T-helper 2 cell treated with Interferon-gamma antibody and Interleukin-4, amounts not matched to agents 100 ng/mL and 5 ng/mL, for 36 hours (primary cell): ENCODE measurements around the gene STK25. TPM values are rescaled to one million over a fixed set of nuclear protein-coding genes. Genes with fewer than 3 reads are reported as not detected.

ENCODE experiments used
- intact Hi-C: fragments of 100-400 bp; cut with micrococcal nuclease; formaldehyde crosslinking; loops from one replicate; pipeline ENCODE4 v1.15.1; 2023
- total RNA-seq: library from RNA; stranded (reverse); gene quantifications from 2 replicates; pipeline ENCODE4 v1.2.3, GENCODE V29; 2022

The STK25 gene
- total RNA-seq, 1 donor from 2014 or later, result 110 TPM

DNA sequence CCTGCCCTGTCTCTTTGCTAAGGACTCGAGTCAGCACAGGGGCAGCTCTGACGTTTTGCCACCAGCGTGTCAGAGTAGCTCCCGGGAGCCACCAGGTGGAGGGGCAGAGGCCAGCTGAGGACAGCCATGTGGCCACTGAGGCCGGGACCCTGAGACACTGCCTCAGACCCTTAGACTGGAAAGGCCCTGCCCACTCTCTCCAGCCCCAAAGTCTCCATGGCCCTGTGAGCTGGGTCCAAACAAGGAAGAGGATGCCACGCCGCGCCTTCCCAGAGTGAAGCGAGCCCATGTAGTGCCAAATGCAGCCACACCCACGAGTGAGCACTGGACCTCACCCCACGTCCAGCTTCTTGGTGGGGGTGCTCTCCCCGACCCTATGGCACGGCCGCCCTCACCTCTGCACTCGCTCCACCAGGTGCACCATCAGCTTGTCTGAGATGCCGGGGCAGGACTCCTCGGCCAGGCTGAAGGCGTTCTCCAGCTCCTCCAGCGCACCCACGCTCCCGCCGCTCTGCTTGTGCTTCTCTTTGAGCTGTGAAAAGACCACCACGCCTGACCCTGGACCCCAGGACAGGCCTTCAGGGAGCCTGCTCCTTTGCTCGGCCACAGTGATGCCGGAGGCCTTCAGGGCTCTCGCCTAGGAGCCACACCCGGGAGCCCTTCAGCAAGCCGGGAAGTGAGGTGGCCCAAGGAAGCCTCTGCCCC, 12.2 kb downstream of the STK25 start:
- intact Hi-C loops, result no loop called here

DNA sequence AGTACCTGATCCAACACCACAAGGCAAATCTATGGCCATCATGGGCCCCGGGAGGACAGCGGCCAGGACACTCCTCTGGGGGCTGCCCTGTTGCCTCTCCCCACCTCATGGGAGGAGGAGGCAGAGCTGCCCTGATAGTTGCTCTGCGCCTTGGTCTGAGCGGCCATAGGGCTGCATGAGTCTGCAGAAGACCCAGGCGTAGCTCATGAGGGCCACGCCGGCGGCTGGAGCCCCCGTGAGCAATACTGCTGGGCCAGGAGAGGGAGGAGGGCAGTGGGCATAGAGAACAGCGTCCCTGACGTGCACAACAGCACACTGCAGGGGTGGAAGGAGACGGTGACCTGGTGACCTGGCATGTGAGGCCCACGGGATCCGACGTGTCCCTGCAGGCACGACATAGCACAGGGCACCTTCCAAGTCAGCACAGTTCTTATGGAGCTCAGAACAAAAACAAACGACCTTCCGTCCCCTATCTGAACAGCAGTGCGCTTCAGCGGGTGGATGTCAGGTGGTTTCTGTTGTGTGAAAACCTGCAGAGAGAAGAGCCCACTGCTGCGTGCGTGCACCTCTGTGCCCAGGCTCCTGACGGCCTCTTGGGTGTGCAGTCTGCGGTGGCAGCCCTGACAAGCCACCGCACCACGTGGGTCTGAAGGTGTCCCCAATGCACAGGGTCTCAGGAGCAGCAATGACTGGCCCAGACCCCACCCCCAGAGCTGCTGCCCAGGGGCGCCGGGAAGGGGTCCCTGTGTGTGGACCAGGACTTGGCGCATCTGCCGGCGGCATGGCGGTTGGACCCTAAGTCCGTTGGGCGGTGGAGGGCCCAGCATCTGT, 13.0 kb downstream of the STK25 start:
- intact Hi-C loops, result no loop called here

DNA sequence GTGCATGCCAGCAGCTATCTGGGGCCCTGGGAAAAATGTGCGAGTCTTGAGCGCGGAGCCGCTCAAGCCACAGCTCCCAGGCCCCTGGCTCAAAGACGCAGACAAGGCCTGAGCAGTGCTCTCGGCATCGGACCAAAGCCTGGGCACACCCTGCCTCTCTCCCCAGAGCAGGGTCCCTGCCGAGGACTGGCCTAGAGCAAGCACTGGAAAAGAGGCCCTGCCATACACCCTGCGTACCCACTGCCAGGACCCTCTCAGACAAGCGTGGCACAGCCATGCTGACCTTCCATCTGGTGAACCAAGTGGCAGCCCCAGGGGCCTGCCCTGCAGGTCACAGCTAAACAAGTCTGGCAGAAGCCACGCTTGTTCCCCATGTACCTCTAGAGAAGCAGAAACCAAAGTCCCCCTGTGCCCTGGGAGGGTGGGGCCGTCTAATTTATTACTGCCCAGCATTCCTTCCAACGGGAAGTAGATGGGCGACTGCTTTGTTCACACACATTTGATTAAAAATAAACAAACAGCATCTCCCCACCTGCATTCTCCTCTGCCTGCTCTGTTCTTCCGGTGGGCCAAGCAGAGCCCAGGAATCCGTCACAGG, 14.0 kb downstream of the STK25 start:
- intact Hi-C loops, result no loop called here

DNA sequence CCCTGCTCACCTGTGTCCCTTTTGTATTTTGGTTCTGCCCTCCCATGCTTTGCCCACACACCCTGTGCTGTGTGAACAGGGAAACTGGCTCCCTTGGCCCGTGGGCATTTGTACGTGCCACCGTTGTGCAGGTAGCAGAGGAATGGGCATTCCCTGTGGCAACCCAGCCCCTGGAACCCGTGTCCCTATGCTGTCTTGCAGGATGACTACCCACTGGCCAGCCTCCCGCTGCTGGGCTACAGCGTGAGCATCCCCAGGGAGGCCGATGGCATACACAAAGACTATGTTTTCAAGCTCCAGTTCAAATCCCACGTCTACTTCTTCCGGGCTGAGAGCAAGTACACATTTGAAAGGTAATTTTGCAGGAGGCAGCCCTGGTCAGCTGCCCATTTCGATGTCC, 15.3 kb downstream of the STK25 start:
- intact Hi-C loops, result no loop called here

DNA sequence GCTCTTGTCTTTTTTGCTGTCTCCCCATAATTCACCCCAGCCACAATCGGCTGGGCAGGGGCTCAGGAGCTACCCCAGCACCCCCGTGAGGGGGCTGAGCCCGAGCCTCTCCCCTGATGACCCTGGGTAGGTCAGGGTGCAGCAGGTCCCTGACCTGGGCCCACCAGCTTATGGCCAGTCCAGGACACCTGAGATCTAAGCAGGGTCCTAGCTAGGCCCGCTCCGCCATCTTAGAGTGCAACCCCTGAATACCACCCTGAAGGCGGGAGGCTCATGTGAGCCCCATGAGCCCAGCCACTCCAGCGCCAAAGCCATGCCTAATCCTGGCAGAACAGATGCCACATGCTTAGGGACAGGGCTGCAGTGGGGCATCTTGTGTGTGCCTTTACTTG, 16.2 kb downstream of the STK25 start:
- intact Hi-C loops, result no loop called here

DNA sequence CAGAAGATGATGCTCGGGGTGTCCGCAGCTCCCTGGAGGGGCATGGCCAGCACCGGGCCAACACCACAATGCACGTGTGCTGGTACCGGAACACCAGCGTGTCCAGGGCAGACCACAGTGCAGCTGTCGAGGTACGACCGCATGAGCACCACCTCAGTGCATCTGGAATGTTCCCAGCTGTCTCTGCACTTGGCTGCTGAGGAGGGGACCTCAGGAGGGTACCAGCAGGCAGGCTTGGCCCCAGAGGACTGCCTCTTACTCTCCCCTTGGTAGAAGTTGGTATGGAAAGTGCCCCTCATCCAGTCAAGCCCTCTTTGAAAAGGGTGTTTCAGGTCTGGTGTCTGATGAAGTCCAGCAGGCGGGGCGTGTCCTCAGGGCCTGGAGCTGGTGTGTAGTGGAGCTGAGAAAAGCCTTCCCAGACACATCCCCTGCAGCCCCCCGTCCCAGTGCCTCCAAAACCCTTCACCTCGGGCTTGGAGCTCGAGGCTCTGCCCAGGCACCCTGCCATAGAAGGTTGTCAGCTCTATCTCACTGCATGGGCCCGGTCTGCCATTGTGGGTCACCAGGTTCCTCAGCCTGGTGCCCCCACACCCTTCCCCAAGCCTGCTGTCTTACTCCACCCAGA, 16.7 kb downstream of the STK25 start:
- intact Hi-C loops, result no loop called here

DNA sequence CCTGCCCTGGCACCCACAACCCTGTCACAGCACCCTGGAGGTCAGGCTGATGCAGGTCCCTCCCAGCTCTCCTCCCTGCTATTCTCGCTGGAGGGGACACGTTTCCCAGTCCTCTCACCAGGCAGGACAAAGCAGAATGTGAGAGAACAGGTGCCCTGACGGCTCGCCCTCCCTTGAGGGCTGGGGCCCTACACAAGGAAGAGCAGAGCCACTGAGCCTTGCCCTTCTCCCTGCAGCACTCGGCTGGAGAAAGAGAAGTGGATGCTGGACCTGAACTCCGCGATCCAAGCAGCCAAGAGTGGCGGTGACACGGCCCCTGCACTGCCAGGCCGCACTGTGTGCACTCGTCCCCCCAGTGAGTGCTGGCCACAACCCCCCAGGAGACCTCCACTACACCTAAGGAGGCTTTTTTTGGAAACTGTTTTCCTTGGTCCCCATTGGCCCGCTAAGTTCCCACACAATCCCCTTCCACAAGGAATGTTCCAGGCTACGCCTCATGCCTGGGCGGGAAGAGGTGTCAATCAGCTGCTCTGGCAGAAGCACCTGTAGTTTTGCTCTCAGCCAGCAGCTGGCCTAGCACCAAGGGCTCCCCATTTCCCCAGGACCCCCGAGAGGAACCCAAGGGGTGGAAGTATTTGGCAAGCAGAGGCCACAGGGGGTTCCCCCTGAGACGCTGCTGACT, 17.4 kb downstream of the STK25 start:
- intact Hi-C loops, result no loop called here

DNA sequence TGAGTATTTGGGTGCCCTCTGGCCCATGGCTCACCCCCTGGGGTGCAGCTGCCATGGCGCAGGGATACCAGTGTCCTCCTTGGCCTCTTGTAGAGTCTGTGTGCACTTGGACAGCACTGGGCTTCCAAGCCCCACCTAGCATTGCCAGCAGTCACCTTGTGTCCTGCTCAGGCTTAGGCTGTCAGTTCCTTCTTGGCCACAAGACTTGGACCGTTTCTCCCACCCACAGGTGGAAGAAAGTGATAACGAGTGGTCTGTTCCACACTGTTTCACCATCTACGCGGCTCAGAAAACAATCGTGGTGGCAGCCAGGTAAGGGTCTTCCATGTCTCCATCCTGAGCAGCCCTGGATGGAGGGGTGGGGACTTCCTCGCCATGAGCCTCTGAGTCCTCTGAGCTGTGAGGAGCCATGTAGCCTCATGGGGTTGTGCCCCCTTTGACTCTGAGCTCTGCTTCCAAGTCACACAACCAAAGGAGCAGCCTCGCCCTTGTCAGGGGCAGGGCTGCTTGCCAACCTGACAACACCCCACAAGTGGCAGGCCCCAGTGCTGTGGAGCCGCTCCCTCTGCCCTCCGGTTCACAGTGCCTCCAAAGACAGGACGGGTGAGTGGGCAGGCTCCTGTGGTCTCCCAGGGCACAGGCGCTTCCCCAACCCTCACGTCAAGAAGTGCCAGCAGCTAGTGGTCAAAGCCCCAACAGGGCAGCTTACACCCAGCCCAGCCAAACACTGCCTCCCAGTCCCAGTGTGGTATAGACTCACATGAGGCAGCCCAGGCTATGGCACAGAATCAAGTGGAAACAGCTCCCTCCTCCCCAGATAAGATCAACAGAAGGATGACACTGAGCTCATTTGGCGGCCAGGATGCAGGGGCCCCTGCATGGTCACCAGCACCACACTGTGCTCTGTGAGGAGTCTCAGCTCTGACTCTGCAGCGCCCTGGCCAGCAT, 18.4 kb downstream of the STK25 start:
- intact Hi-C loops, result no loop called here

DNA sequence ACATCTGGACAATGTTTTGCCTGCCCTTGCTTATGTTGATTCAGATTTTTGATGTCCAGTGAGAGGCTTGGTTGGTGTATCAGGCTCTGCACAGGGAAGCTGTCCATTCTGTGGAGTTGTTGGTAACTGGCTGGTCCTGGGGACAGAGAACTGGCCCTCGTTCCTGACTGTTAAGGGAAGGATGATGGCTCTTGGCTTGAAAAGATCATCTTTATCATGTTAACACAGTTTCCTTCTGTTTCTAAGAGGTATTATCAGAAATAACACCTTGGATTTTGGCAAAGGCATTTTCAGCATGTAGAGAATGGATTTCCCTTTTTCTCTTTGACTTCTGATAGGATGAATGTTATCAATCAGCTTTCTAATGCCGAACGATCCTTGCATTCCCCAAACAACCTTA, 19.3 kb downstream of the STK25 start:
- intact Hi-C loops, result no loop called here

DNA sequence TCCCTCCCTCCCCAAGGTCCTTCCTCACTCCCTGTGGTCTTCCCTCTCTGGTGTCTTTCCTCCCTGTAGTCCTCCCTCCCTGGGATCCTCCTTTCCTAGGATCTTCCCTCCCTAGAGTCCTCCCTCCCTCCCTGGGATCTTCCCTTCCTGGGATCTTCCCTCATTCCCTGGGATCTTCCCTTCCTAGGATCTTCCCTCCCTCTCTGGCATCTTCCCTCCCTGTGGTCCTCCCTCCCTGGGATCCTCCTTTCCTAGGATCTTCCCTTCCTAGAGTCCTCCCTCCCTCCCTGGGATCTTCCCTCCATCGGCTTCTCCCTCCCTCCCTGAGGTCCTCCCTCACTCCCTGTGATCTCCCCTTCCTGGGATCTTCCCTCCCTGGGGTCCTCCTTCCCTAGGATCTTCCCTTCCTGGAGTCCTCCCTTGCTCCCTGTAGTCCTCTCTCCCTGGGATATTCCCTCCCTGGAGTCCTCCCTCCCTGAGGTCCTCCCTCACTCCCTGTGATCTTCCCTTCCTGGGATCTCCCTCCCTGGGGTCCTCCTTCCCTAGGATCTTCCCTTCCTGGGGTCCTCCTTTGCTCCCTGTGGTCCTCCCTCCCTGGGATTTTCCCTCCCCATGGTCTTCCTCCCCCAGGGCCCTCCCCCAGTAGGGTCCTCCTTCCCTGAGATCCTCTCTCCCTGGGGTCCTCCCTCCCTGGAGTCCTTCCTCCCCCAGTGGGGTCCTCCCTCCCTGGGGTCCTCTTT, 23.0 kb downstream of the STK25 start:
- intact Hi-C loops, result no loop called here

DNA sequence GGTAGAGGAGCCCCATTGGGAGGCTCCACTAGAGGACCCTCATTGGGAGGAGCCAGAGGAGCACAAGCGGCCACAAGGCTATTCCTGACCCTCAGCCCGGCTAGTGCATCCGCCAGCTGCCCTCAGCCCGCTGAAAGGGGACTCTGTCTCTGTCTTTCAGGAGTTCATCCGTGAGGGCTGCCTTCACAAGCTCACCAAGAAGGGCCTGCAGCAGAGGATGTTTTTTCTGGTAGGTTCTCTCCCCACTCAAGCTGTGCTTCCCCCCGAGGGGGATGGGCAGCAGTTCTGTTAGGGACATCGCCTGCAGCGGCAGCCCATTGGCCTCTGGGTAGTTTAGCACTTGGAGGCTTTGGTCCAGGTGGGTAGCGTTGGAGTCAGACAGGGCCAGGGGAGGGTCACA, 25.1 kb downstream of the STK25 start:
- intact Hi-C loops, result no loop called here

DNA sequence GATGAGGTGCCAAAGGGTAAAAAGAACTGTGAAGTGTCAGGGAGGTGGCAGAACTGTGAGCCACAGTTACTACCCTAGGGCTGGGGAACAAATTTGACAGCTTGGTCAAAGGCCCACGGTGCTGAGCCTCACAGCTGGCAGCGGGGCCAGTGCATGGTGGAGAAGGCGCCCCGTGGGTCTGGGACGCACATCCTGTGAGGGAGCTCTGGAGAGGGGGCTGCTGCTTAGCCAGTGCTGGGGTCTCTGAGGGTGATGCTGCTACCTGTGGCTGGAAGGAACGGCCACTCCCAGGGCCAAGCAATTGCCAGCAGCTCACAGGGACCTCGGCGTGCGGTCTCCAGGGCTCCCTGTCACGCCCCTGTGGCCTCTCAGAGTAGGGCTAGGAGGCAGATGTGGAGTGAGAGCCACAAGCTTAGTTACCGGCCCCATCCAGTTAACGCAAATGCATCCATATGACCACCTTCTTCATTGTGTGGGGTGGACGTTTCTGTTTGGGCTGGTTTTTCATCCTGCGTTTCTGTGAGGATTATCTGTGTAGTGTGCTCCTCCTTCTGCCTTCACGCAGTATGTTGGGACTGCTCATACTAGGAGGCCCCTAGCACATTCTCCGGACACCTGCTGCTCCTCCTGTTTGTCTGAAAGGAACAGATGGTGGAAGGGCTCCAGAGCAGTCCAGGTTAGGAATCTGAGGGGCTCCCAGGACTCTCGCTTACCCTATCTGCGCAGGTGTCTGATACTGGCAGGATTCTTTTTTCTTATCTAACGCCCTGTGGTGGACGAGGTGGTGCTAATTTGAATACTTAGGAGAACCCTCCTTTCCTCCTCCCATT, 26.0 kb downstream of the STK25 start:
- intact Hi-C loops, result no loop called here

DNA sequence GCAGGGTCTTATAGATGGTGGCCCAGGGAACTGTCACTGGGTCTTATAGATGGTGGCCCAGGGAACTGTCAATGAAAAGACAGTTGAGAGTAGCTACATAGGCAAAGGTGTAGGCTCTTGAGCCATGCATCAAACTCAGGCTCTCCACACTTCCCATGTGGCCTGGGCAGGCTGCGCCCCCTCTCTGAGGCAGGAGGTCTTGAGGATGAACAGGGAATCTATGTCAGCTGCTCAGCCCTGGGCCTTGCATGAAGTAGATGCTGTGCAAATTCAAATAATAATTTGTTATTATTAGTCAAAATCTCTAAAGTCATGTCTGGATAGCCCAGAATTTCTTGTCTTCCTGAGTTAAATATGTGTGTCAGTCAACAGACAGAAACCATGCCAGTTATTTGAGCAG, 26.7 kb downstream of the STK25 start:
- intact Hi-C loops, result no loop called here

DNA sequence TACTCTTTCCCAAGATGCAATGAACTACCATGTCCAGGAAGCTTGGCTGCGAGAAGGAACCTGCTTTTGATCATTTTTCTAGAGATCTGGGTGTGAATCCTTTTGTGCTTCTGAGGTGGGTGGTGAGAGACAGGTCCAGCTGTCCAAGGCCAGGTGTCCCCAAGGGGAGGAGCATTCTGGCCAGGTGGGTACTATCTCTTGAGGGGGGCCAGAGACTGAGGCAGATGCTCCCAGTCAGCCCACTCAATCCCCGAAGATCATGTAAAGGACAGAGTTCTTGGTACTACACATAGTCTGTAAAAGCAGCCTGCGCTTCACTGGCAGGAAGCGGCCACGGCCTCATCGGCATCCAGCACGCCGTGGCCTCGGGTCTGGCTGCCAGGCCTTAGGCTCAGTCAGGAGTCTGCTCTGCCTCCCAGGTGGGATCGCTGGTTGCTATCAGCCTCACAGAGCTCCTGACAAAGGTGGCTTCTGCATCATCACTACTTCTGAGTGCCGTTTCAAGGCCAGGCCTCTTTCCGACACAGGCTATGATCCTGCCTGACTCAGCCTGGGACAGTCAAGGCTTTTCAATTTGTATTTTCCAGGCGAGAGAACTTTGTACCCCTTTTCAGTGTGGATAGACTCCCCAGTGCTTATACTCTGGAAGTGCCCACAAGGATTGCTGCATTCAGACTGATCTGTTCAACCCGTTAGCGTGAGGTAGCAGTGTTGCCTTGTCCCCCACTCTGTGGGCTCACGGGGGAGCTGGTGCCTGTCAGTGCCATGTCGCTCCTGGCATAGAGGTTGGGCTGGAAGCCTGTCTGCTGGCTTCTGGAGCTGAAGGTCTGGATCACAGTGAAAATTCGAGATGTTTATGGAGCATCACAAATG, 29.1 kb downstream of the STK25 start:
- intact Hi-C loops, result no loop called here

DNA sequence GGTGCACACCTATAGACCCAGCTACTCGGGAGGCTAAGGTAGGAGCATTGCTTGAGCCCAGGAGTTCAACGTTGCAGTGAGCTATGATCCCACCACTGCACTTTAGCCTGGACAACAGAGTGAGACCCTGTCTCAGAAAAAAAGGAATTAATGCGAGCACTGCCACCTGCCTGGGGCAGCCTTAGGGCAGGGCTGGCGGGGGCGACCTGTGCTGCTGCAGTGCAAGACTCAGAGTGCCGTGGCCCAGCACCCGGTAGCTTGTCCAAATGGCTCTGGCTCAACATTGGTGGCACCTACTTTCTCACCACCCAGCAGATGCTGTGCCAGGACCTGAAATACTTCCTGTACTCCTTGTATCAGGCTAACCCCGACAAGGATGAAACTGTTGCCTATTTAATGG, 30.2 kb downstream of the STK25 start:
- intact Hi-C loops, result no loop called here

DNA sequence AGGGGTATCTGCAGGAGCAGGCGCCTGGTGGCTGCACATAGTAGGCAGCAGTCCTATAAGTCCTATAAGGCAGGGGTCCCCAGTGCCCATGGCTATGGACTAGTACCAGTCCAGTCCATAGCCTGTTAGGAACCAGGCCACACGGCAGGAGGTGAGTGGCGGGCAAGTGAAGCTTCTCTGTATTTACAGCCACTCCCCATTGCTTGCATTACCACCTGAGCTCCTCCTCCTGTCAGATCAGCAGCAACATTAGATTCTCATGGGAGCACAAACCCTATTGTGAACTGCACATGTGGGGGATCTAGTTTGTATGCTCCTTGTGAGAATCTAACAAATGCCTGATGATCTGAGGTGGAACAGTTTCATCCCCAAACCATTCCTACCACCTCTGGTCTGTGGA, 33.1 kb downstream of the STK25 start:
- intact Hi-C loops, result no loop called here

DNA sequence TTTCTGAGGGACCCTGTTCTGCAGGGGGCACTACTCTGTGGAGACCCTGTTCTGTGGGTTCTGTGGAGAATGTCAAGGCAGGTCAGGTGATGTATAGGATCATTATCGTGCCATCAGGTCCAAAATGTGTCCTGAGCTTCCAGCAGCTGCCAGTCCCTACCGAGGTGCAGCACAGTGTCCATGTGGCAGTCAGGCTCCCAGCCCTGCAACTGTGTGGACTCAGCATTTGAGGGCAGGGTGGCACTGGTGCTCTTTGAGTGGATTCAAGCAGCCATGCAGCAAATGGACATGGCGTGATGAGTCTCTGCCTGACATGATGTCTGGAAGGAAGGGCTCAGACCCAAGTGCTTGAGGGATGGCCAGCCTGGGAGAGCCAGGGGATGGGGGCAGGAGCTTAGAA, 35.0 kb downstream of the STK25 start:
- intact Hi-C loops, result no loop called here

DNA sequence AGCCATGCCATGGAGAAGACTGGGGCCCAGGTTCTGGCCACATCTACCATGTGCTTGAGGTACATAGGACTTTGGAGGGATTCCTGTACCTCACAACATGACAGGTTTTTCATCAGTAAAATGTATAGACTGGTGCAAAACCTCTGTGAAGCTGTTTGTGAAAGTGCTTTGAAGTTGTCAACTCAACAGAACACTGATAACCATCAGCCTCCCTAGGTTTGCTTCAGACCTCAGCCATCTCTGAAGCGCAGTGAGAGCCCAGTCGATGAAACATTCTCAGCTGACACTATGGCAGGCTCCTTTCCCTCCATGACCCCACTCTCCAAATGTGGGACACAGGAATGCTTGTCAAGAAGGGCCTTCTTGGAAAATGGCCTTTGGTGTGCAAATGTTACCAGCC, 38.6 kb downstream of the STK25 start:
- intact Hi-C loops, result no loop called here
